K562 (cell line): ENCODE measurements around the gene SPG21. TPM values are rescaled to one million over a fixed set of nuclear protein-coding genes. Genes with fewer than 3 reads are reported as not detected.

Experiments used
- ATF2 ChIP-seq: sonication (generic); formaldehyde crosslinking; IDR thresholded peaks from 2 replicates; pipeline ENCODE4 v1.8.1; 2022; ENCODE audit warnings: missing genetic modification reagents
- CTBP1 ChIP-seq: fragments of 450-650 bp; IDR thresholded peaks from 2 replicates; pipeline ENCODE4 v1.6.1; 2016; ENCODE audit warnings: borderline replicate concordance
- HES1 ChIP-seq: fragments of 450-650 bp; IDR thresholded peaks from 2 replicates; pipeline ENCODE4 v1.6.1; 2016; ENCODE audit warnings: low read depth, mild to moderate bottlenecking, moderate library complexity
- HNRNPH1 ChIP-seq: fragments of 200-400 bp; formaldehyde crosslinking; optimal IDR thresholded peaks from 2 replicates; pipeline ENCODE3; 2017; ENCODE audit warnings: low read depth, mild to moderate bottlenecking, low read length, moderate library complexity
- MCM3 ChIP-seq: fragments of 450-650 bp; IDR thresholded peaks from 2 replicates; pipeline ENCODE4 v1.6.1; 2016
- MEIS2 ChIP-seq: fragments of 450-650 bp; IDR thresholded peaks from 2 replicates; pipeline ENCODE4 v1.6.1; 2014; ENCODE audit warnings: mild to moderate bottlenecking; ENCODE audit not compliant: partially characterized antibody
- POLR3G ChIP-seq: IDR thresholded peaks from 2 replicates; pipeline ENCODE4 v1.6.1; 2011; ENCODE audit not compliant: insufficient read length, insufficient replicate concordance; ENCODE audit errors: extremely low read depth
- RBM15 ChIP-seq: fragments of 200-400 bp; formaldehyde crosslinking; IDR thresholded peaks from 2 replicates; pipeline ENCODE4 v1.6.1; 2018; ENCODE audit warnings: mild to moderate bottlenecking, low read length, moderate library complexity; ENCODE audit not compliant: insufficient read depth
- REST ChIP-seq, 2 experiments: fragments of 450-650 bp; formaldehyde crosslinking in 1 of 2; IDR thresholded peaks; 2 replicates each; pipeline versions ENCODE4 v1.4.0 to v1.6.1; 2014 to 2020; ENCODE audit warnings: mild to moderate bottlenecking in 2 of 2, borderline replicate concordance in 1 of 2, low read depth in 1 of 2
- SREBF1 ChIP-seq: fragments of 150-350 bp; IDR thresholded peaks from 2 replicates; pipeline ENCODE4 v1.6.1; 2014; ENCODE audit warnings: antibody characterized with exemption, low read depth, low read length, borderline replicate concordance
- TRIM24 ChIP-seq, 2 experiments: fragments of 450-650 bp; IDR thresholded peaks; 2 replicates each; pipeline ENCODE4 v1.6.1; 2016
- XRCC5 ChIP-seq: fragments of 200-400 bp; formaldehyde crosslinking; IDR thresholded peaks from 2 replicates; pipeline ENCODE4 v1.6.1; 2017; ENCODE audit warnings: low read depth, mild to moderate bottlenecking, low read length
- polyA plus RNA-seq, 8 experiments: library from polyadenylated mRNA; depleted of rRNA in 4 of 8; stranded (reverse) in 5 of 8; unstranded in 3 of 8; fragments of >200 nt; fragmentation: Nextera tagmentation in 2 of 8; fragmentation: Illumina TruSeq in 1 of 8; extraction: Ambion mirVana in 2 of 8; extraction: Trizol in 1 of 8; gene quantifications; 2 replicates each; pipeline versions ENCODE4 v1.2.1 to v1.2.3, GENCODE V29; 2011 to 2014; ENCODE audit warnings: inconsistent platforms in 1 of 8, missing spikeins in 1 of 8
- total RNA-seq, 7 experiments: library from RNA; depleted of rRNA in 6 of 7; stranded (reverse); fragments of >200 nt in 6 of 7; fragmentation: Illumina TruSeq in 2 of 7; extraction: Trizol in 2 of 7; gene quantifications; 2 replicates each; pipeline versions ENCODE4 v1.2.1 to v1.2.3, GENCODE V29; 2011 to 2021; ENCODE audit warnings: low replicate concordance in 1 of 7
- TF ChIP-seq, protein P1 (sequence below): fragments of 450-650 bp; formaldehyde crosslinking; IDR thresholded peaks from 2 replicates; pipeline ENCODE4 v1.4.0; 2020; ENCODE audit warnings: mild to moderate bottlenecking, moderate library complexity

The SPG21 gene
- total and polyA plus RNA-seq, 9 of the 15 experiments (the other 6 are each of a cell fraction or from before 2014, with no cell fraction given): 22.8 to 98.8 (median 65.1) TPM

DNA sequence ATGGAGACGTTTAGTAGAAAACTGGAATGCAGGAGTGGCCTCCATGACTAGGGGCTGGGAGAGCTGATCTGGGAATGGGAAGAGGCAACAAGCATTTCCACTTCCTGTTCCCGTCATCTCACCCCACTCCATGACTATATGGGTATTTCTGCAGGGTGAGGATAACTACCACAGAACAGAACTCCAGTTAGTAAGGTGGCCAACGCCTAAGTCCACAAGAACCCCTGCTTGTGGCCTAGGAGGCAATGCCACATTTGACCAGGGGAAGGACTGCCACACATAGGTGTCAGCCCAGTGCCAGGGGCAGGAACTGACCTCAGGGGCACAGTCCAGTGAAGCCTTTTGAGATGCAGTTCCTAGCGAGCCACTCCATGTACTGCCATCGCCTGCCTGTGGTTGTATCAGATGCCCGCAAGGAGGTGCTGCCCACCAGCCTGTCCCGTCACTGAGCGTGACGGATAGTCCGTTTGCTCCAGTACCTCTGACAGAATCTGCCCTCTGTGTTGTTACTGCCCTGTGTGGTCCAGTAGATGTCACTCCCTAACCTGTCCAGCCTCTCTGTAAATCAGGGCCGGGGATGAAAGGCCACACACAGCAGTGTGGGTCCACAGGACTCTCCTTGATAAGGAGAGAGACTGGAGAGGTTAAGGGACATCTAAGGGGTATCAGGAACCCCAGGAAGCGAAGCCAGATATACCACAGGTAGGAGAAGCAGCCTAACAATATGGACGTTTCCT is 43.3 kb upstream of the SPG21 start (continued):
- TF ChIP-seq REST (IDR thresholded peaks at IDR 0.05; ENCODE audit: borderline replicate concordance) (peak; percentile 40; the same call in 1 of the 2 replicates), REST (CRISPR knock-in tag; IDR thresholded peaks at IDR 0.05; ENCODE audit: low read depth) (no peak), TRIM24 (IDR thresholded peaks at IDR 0.05) (no peak), CTBP1 (peak; percentile 67; the same call in 1 of the 2 replicates), ATF2 (CRISPR knock-in tag) (no peak), SREBF1 (0 out of 2 replicates have a peak, but pooled peaks have one; percentile 49), MEIS2 (peak; percentile 55), RBM15 (no peak), POLR3G (no peak), XRCC5 (no peak), MCM3 (no peak), HNRNPH1 (no peak), HES1 (no peak)
- TF ChIP-seq, protein P1, sequence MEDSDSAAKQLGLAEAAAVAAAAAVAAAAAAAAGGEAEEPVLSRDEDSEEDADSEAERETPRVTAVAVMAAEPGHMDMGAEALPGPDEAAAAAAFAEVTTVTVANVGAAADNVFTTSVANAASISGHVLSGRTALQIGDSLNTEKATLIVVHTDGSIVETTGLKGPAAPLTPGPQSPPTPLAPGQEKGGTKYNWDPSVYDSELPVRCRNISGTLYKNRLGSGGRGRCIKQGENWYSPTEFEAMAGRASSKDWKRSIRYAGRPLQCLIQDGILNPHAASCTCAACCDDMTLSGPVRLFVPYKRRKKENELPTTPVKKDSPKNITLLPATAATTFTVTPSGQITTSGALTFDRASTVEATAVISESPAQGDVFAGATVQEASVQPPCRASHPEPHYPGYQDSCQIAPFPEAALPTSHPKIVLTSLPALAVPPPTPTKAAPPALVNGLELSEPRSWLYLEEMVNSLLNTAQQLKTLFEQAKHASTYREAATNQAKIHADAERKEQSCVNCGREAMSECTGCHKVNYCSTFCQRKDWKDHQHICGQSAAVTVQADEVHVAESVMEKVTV (CRISPR knock-in tag): peak; percentile 29; the same call in 1 of the 2 replicates
